IMR-90 (cell line): ENCODE data around the gene TKFC. TPM values are rescaled to one million over a fixed set of nuclear protein-coding genes. Genes with fewer than 3 reads are reported as not detected.

Source experiments
- ATAC-seq: fragments of 200-7000 bp; cut with Tn5 transposase; 2 replicates; pipeline ENCODE4 v1.9.1; 2020; ENCODE audit warnings: low read depth, mild to moderate bottlenecking, moderate library complexity
- Bru-seq: library from RNA; stranded (reverse); fragments of 400-500 nt; gene quantifications from one replicate; lab custom pipeline; 2021; lab: Mats Ljungman, UMichigan
- BruChase-seq, 2 experiments: library from RNA; stranded (reverse); fragments of 400-500 nt; gene quantifications; one replicate each; lab custom pipeline; 2021; lab: Mats Ljungman, UMichigan
- BruUV-seq: library from RNA; stranded (reverse); fragments of 400-500 nt; replicated peaks from 2 replicates; lab custom pipeline; 2021; lab: Mats Ljungman, UMichigan
- CTCF ChIA-PET: fragments of 300-600 bp; formaldehyde crosslinking; extraction: SDS; loops from one replicate; lab custom pipeline; 2021; ENCODE audit warnings: antibody characterized with exemption; lab: Yijun Ruan, JAX
- POLR2A ChIA-PET: fragments of 300-600 bp; sonication (Branson Sonifier 250); formaldehyde crosslinking; loops from one replicate; lab custom pipeline; 2022; ENCODE audit warnings: antibody characterized with exemption; ENCODE audit not compliant: unreplicated experiment; lab: Charles Lee
- DNase-seq: peaks from one replicate; pipeline ENCODE4 v3.0.0; 2013
- H2AFZ ChIP-seq: replicated peaks from 2 replicates; pipeline ENCODE3; 2013; ENCODE audit warnings: low read length, mild to moderate bottlenecking; ENCODE audit not compliant: poor library complexity
- H2AK5ac ChIP-seq: 2 replicates; pipeline ENCODE4 v1.6.1; 2013; ENCODE audit warnings: low read depth, low read length, inconsistent platforms
- H2AK9ac ChIP-seq: replicated peaks from 2 replicates; pipeline ENCODE3; 2013; ENCODE audit warnings: mild to moderate bottlenecking, low read depth, low read length, moderate library complexity; ENCODE audit not compliant: poor library complexity
- H2BK120ac ChIP-seq: 2 replicates; pipeline ENCODE4 v1.6.1; 2013; ENCODE audit warnings: low read depth, low read length, inconsistent platforms
- H2BK15ac ChIP-seq: 3 replicates; pipeline ENCODE4 v1.6.1; 2013; ENCODE audit warnings: low read depth, low read length, inconsistent platforms
- H2BK20ac ChIP-seq: 2 replicates; pipeline ENCODE4 v1.6.1; 2013; ENCODE audit warnings: low read depth, mild to moderate bottlenecking, inconsistent platforms, low read length, moderate library complexity
- H2BK5ac ChIP-seq: 2 replicates; pipeline ENCODE4 v1.6.1; 2013; ENCODE audit warnings: mild to moderate bottlenecking, low read depth, low read length, inconsistent platforms; ENCODE audit not compliant: poor library complexity, severe bottlenecking
- H3K14ac ChIP-seq: replicated peaks from 2 replicates; pipeline ENCODE4 v1.6.1; 2013; ENCODE audit warnings: low read depth, low read length, inconsistent platforms
- H3K18ac ChIP-seq: 2 replicates; pipeline ENCODE4 v1.6.1; 2013; ENCODE audit warnings: low read depth, low read length, control low read depth
- H3K23ac ChIP-seq: 2 replicates; pipeline ENCODE4 v1.6.1; 2013; ENCODE audit warnings: low read depth, low read length, inconsistent platforms
- H3K27ac ChIP-seq: 2 replicates; pipeline ENCODE4 v1.5.1; 2013; ENCODE audit warnings: mild to moderate bottlenecking, control low read depth, low read length; ENCODE audit not compliant: insufficient read depth
- H3K27me3 ChIP-seq: 2 replicates; pipeline ENCODE4 v1.6.1; 2013; ENCODE audit warnings: low read length; ENCODE audit not compliant: control insufficient read depth, insufficient read depth
- H3K36me3 ChIP-seq: 2 replicates; pipeline ENCODE4 v1.6.1; 2013; ENCODE audit warnings: low read length, mixed read lengths; ENCODE audit not compliant: control insufficient read depth, insufficient read depth
- H3K4ac ChIP-seq: 2 replicates; pipeline ENCODE4 v1.6.1; 2013; ENCODE audit warnings: low read depth, low read length, inconsistent platforms
- H3K4me1 ChIP-seq: 2 replicates; pipeline ENCODE4 v1.6.1; 2013; ENCODE audit warnings: low read length, mixed read lengths; ENCODE audit not compliant: control insufficient read depth, insufficient read depth
- H3K4me2 ChIP-seq: 2 replicates; pipeline ENCODE4 v1.6.1; 2013; ENCODE audit warnings: low read depth, mild to moderate bottlenecking, control low read depth, low read length, moderate library complexity
- H3K4me3 ChIP-seq: 2 replicates; pipeline ENCODE4 v1.5.1; 2013; ENCODE audit warnings: low read depth, mild to moderate bottlenecking, control low read depth, low read length, moderate library complexity; ENCODE audit not compliant: insufficient read depth
- H3K56ac ChIP-seq: 2 replicates; pipeline ENCODE4 v1.6.1; 2013; ENCODE audit warnings: low read length, inconsistent platforms; ENCODE audit not compliant: insufficient read depth; ENCODE audit errors: extremely low read depth
- H3K79me1 ChIP-seq, 2 experiments: 2 replicates each; pipeline ENCODE4 v1.6.1; 2013; ENCODE audit warnings: low read length in 2 of 2, inconsistent platforms in 1 of 2, low read depth in 1 of 2
- H3K9ac ChIP-seq: 2 replicates; pipeline ENCODE4 v1.6.1; 2013; ENCODE audit warnings: low read depth, low read length, control low read depth
- H3K9me1 ChIP-seq: 2 replicates; pipeline ENCODE4 v1.6.1; 2013; ENCODE audit warnings: low read length, inconsistent platforms; ENCODE audit not compliant: insufficient read depth
- H3K9me3 ChIP-seq: 2 replicates; pipeline ENCODE4 v1.6.1; 2013; ENCODE audit warnings: low read length; ENCODE audit not compliant: control insufficient read depth, insufficient read depth
- H4K20me1 ChIP-seq: 2 replicates; pipeline ENCODE4 v1.6.1; 2013; ENCODE audit warnings: low read length, inconsistent platforms; ENCODE audit not compliant: insufficient read depth
- H4K5ac ChIP-seq: 2 replicates; pipeline ENCODE4 v1.6.1; 2013; ENCODE audit warnings: mild to moderate bottlenecking, low read depth, low read length, control low read depth
- H4K8ac ChIP-seq, 2 experiments: 2 replicates each; pipeline ENCODE4 v1.6.1; 2013; ENCODE audit warnings: low read depth in 2 of 2, low read length in 2 of 2, control low read depth in 1 of 2, inconsistent platforms in 1 of 2
- H4K91ac ChIP-seq: 2 replicates; pipeline ENCODE4 v1.6.1; 2013; ENCODE audit warnings: low read depth, low read length, inconsistent platforms; ENCODE audit not compliant: insufficient read depth
- BHLHE40 ChIP-seq: fragments of 150-350 bp; IDR thresholded peaks from 2 replicates; pipeline ENCODE4 v1.6.1; 2016; ENCODE audit warnings: mild to moderate bottlenecking, low read depth, low read length
- CEBPB ChIP-seq: IDR thresholded peaks from 2 replicates; pipeline ENCODE4 v1.6.1; 2012; ENCODE audit warnings: low read depth, low read length, improper control_type of control experiment
- CHD1 ChIP-seq: IDR thresholded peaks from 2 replicates; pipeline ENCODE4 v1.6.1; 2012; ENCODE audit warnings: low read depth, low read length, improper control_type of control experiment
- ELK1 ChIP-seq: fragments of 150-350 bp; IDR thresholded peaks from 2 replicates; pipeline ENCODE4 v1.6.1; 2016; ENCODE audit warnings: low read depth, mild to moderate bottlenecking, low read length, moderate library complexity, borderline replicate concordance
- FOS ChIP-seq: fragments of 150-350 bp; IDR thresholded peaks from 2 replicates; pipeline ENCODE4 v1.6.1; 2016; ENCODE audit warnings: low read depth, low read length
- MAFK ChIP-seq: IDR thresholded peaks from 2 replicates; pipeline ENCODE4 v1.6.1; 2012; ENCODE audit warnings: low read depth, low read length, improper control_type of control experiment
- MAZ ChIP-seq: IDR thresholded peaks from 2 replicates; pipeline ENCODE4 v1.6.1; 2012; ENCODE audit warnings: low read depth, mild to moderate bottlenecking, low read length, improper control_type of control experiment, moderate library complexity, borderline replicate concordance
- MXI1 ChIP-seq: IDR thresholded peaks from 2 replicates; pipeline ENCODE4 v1.6.1; 2012; ENCODE audit warnings: low read depth, mild to moderate bottlenecking, low read length, moderate library complexity, borderline replicate concordance
- NFE2L2 ChIP-seq: fragments of 150-350 bp; IDR thresholded peaks from 2 replicates; pipeline ENCODE4 v1.6.1; 2016; ENCODE audit warnings: low read depth, mild to moderate bottlenecking, low read length
- RAD21 ChIP-seq: IDR thresholded peaks from 2 replicates; pipeline ENCODE4 v1.6.1; 2012; ENCODE audit warnings: low read length, improper control_type of control experiment
- RCOR1 ChIP-seq: IDR thresholded peaks from 2 replicates; pipeline ENCODE4 v1.6.1; 2012; ENCODE audit warnings: mild to moderate bottlenecking, low read length, improper control_type of control experiment; ENCODE audit not compliant: insufficient replicate concordance
- RFX5 ChIP-seq: IDR thresholded peaks from 2 replicates; pipeline ENCODE4 v1.8.0; 2012; ENCODE audit warnings: low read depth, mild to moderate bottlenecking, low read length, moderate library complexity
- SMC3 ChIP-seq: fragments of 150-350 bp; IDR thresholded peaks from 2 replicates; pipeline ENCODE4 v1.6.1; 2016; ENCODE audit warnings: low read depth, mild to moderate bottlenecking, antibody characterized with exemption, low read length, moderate library complexity
- USF2 ChIP-seq: fragments of 150-350 bp; IDR thresholded peaks from 2 replicates; pipeline ENCODE4 v1.6.1; 2017; ENCODE audit warnings: mild to moderate bottlenecking, antibody characterized with exemption, low read length, low read depth
- WGBS, 2 experiments: methylation state at CpG; one replicate each; pipeline versions ENCODE4 v1.1.5 to v1.1.7; 2013; ENCODE audit warnings: missing lambda C conversion rate in 2 of 2; ENCODE audit not compliant: insufficient read length in 1 of 2; ENCODE audit errors: extremely low coverage in 2 of 2; 5-methylcytosine and 5-hydroxymethylcytosine counted together
- dilution Hi-C: fragments of 300-500 bp; cut with HindIII; formaldehyde crosslinking; loops from one replicate; pipeline ENCODE4 v1.14.3; 2018; ENCODE audit warnings: low sequenced_read_pairs; ENCODE audit not compliant: unreplicated experiment
- in situ Hi-C: fragments of 300-500 bp; cut with MboI; formaldehyde crosslinking; loops from 3 replicates; pipeline ENCODE4 v1.14.3; 2019; ENCODE audit warnings: low sequenced_read_pairs, inconsistent platforms, mixed read lengths
- intact Hi-C: fragments of 100-400 bp; cut with micrococcal nuclease; formaldehyde crosslinking; loops from 2 replicates; pipeline ENCODE4 v1.10.0; 2022
- long read RNA-seq: library from polyadenylated mRNA; unstranded; transcript quantifications from one replicate; pipeline ENCODE4 v2.0.0, GENCODE V29; 2021; ENCODE audit not compliant: unreplicated experiment
- polyA plus RNA-seq, 3 experiments: library from polyadenylated mRNA; depleted of rRNA; stranded (reverse); fragments of >200 nt; gene quantifications; 2 replicates each; pipeline ENCODE4 v1.2.3, GENCODE V29; 2012; ENCODE audit warnings: low replicate concordance in 1 of 3
- total RNA-seq: library from RNA; depleted of rRNA; stranded (reverse); fragments of >200 nt; gene quantifications from 2 replicates; pipeline ENCODE4 v1.2.3, GENCODE V29; 2012; rRNA removed

TKFC gene
- total RNA-seq (8.9 and 10.4 TPM in 2 replicates), polyA plus RNA-seq (2012; rRNA removed) (30.8 and 33.3 TPM in 2 replicates), Bru-seq, nascent RNA (percentile 45 among the genes with signal in this experiment), BruChase-seq, experiment 1, labeled RNA remaining after a 6-hour chase (percentile 59 among the genes with signal in this experiment), BruChase-seq, experiment 2, labeled RNA remaining after a 2-hour chase (percentile 43 among the genes with signal in this experiment)
- polyA plus RNA-seq (2012; cell fraction: cytosol; rRNA removed), result 21.8 and 34.0 TPM in 2 replicates
- polyA plus RNA-seq (2012; cell fraction: nucleus; rRNA removed; ENCODE audit: low replicate concordance), result 87.0 and 146 TPM in 2 replicates
- long read RNA-seq, full-length matches to known transcripts, result 11 of 28 reads
- long read RNA-seq, partial matches to known transcripts, result 4 of 28 reads
- long read RNA-seq, other reads (novel, unspliced or antisense), result 13 of 28 reads

GRCh38 chr11:61332797-61333549 lies at the start of gene TKFC, which contains the start of gene DDB1:
Gene TKFC (plus strand): TSS chr11:61333228. CDS start chr11:61334729, 1,501 bp downstream.
Gene DDB1 (minus strand): TSS chr11:61333105. CDS start chr11:61332968, 137 bp downstream.
- peak within 1 kb of the TSS; percentile 98 for H2AK9ac ChIP-seq
- peak within 1 kb of the TSS; percentile 92 for H3K4me3 ChIP-seq
- in situ Hi-C loops (no loop called here), intact Hi-C loops (loop anchor here (5.0 to 10.0 kb wide), 2 partner anchors 94 to 302 kb away; partner anchors contain the start of gene CPSF7), dilution Hi-C loops (no loop called here)
- H3K4me2 ChIP-seq, result peak within 1 kb of the TSS; percentile 100
- H4K5ac ChIP-seq, result peak within 1 kb of the TSS; percentile 93
- H4K91ac ChIP-seq, result peak within 1 kb of the TSS; percentile 95
- 0% methylated on average over 9 of the region's 81 CpGs; no CpG with 5 or more reads in 1 of the 2 experiments for WGBS, 2 experiments
- H2BK120ac ChIP-seq, result peak within 1 kb of the TSS; percentile 43
- ATAC-seq, result peak; percentile 91
- H3K4me1 ChIP-seq, result peaks cover 17% of the 10 kb centered on the region
- no peaks in the 10 kb centered on the region for H3K9me3 ChIP-seq
- peak within 1 kb of the TSS; percentile 98 for H3K14ac ChIP-seq
- peak within 1 kb of the TSS; percentile 97 for H3K4ac ChIP-seq
- H3K27me3 ChIP-seq, result no peaks in the 10 kb centered on the region
- ChIA-PET POLR2A (no interaction called here), CTCF (interaction anchor here (4.8 kb wide), 1 partner anchor 52 kb away, joined by 72 read pairs; no protein-coding TSS in a partner anchor)
- DNase-seq, result peak; percentile 87
- H3K23ac ChIP-seq, result peak within 1 kb of the TSS; percentile 99
- peak within 1 kb of the TSS; percentile 96 for H2AFZ ChIP-seq
- H2BK15ac ChIP-seq, result peak within 1 kb of the TSS; percentile 16; the same call in 1 of the 3 replicates
- H3K18ac ChIP-seq, result peak within 1 kb of the TSS; percentile 67
- peak within 1 kb of the TSS; percentile 98 to 99 for H4K8ac ChIP-seq
- peak within 1 kb of the TSS; percentile 93 for H3K27ac ChIP-seq
- H3K9me1 ChIP-seq, result peaks cover 6% of the 10 kb centered on the region
- peak within 1 kb of the TSS; percentile 82 for H3K56ac ChIP-seq
- H2BK5ac ChIP-seq, result peak within 1 kb of the TSS; percentile 78
- H3K9ac ChIP-seq, result peak within 1 kb of the TSS; percentile 96
- no TSS peak for BruUV-seq
- peaks cover 11 to 41% of the 10 kb centered on the region in 2 experiments for H3K79me1 ChIP-seq
- H3K36me3 ChIP-seq, result peaks cover 12% of the 10 kb centered on the region
- peak within 1 kb of the TSS; percentile 98 for H2AK5ac ChIP-seq
- H4K20me1 ChIP-seq, result peaks cover 33% of the 10 kb centered on the region
- H2BK20ac ChIP-seq, result no peak within 1 kb of the TSS; the same call in 1 of the 2 replicates
- TF ChIP-seq ELK1, result no peak
- TF ChIP-seq BHLHE40, result peak; percentile 87
- no peak for TF ChIP-seq SMC3
- TF ChIP-seq RCOR1, result no peak
- no peak for TF ChIP-seq MAFK
- no peak for TF ChIP-seq RAD21
- TF ChIP-seq FOS, result no peak
- peak; percentile 54; the same call in 1 of the 2 replicates for TF ChIP-seq USF2
- TF ChIP-seq NFE2L2, result no peak
- TF ChIP-seq RFX5, result no peak
- peak; percentile 46; the same call in 1 of the 2 replicates for TF ChIP-seq MAZ
- no peak for TF ChIP-seq CEBPB
- no peak; the same call in 1 of the 2 replicates for TF ChIP-seq CHD1
- peak; percentile 91; the same call in 1 of the 2 replicates for TF ChIP-seq MXI1
